Glutamatergic neuron (in vitro differentiated cells): ENCODE measurements around the gene LRRIQ4. TPM values are rescaled to one million over a fixed set of nuclear protein-coding genes. Genes with fewer than 3 reads are reported as not detected.

Source experiments
- DNase-seq: peaks from one replicate; pipeline ENCODE4 v3.0.0; 2022
- H3K27ac Mint-ChIP-seq: one replicate; pipeline ENCODE4 v1.8.0; 2020; ENCODE audit warnings: mild to moderate bottlenecking, mixed read lengths, inconsistent platforms; ENCODE audit not compliant: unreplicated experiment
- H3K27me3 Mint-ChIP-seq: one replicate; pipeline ENCODE4 v1.8.0; 2020; ENCODE audit warnings: mild to moderate bottlenecking, moderate library complexity, mixed read lengths, inconsistent platforms; ENCODE audit not compliant: unreplicated experiment
- H3K36me3 Mint-ChIP-seq: one replicate; pipeline ENCODE4 v1.8.0; 2020; ENCODE audit warnings: mild to moderate bottlenecking, mixed read lengths, inconsistent platforms; ENCODE audit not compliant: unreplicated experiment
- H3K4me1 Mint-ChIP-seq: one replicate; pipeline ENCODE4 v1.8.0; 2020; ENCODE audit warnings: mild to moderate bottlenecking, low read depth, mixed read lengths, inconsistent platforms; ENCODE audit not compliant: unreplicated experiment
- H3K4me3 Mint-ChIP-seq: one replicate; pipeline ENCODE4 v1.8.0; 2020; ENCODE audit warnings: mild to moderate bottlenecking, mixed read lengths, inconsistent platforms; ENCODE audit not compliant: unreplicated experiment
- H3K9me3 Mint-ChIP-seq: one replicate; pipeline ENCODE4 v1.8.0; 2020; ENCODE audit warnings: mild to moderate bottlenecking, moderate library complexity, mixed read lengths, inconsistent platforms; ENCODE audit not compliant: unreplicated experiment
- CTCF ChIP-seq: fragments of 200-600 bp; sonication (generic); IDR thresholded peaks from one replicate; pipeline ENCODE4 v1.5.0; 2021; ENCODE audit not compliant: partially characterized antibody, unreplicated experiment
- total RNA-seq: library from RNA; stranded (reverse); fragmentation: NEBNext Ultra II Directional; extraction: Animal tissue kit (Norgen Biotek cat#: 25700); gene quantifications from one replicate; pipeline ENCODE4 v1.2.1, GENCODE V29; 2021; ENCODE audit not compliant: unreplicated experiment

LRRIQ4 gene
- total RNA-seq, 1 donor from 2014 or later: 0.29 TPM

- Mint-ChIP-seq H3K9me3 (no peaks in the 10 kb centered on the region), H3K4me1 (peaks cover 10% of the 10 kb centered on the region), H3K36me3 (no peaks in the 10 kb centered on the region), H3K4me3 (no peak overlapping the region), H3K27me3 (no peaks in the 10 kb centered on the region), H3K27ac (no peak overlapping the region)
- TF ChIP-seq CTCF: no peak
- no peak for DNase-seq
These were observed 55.7 kb downstream of the LRRIQ4 start for GRCh38 chr3:169868369-169868768.

GRCh38 chr3:169869484-169870220, 57.0 kb downstream of the LRRIQ4 start, which contains the start of gene LRRC31:
TSS of gene LRRC31 (minus strand) at chr3:169869935. CDS start at chr3:169869807, 128 bp downstream.
- TF ChIP-seq CTCF: no peak
- H3K9me3 Mint-ChIP-seq: no peaks in the 10 kb centered on the region
- H3K4me3 Mint-ChIP-seq: no peak within 1 kb of the TSS
- H3K4me1 Mint-ChIP-seq: peaks cover 10% of the 10 kb centered on the region
- H3K27ac Mint-ChIP-seq: no peak within 1 kb of the TSS
- no peak for DNase-seq
- no peaks in the 10 kb centered on the region for H3K36me3 Mint-ChIP-seq
- no peaks in the 10 kb centered on the region for H3K27me3 Mint-ChIP-seq

- H3K4me3 Mint-ChIP-seq: no peak overlapping the region
- no peak for DNase-seq
- H3K36me3 Mint-ChIP-seq: no peaks in the 10 kb centered on the region
- H3K27me3 Mint-ChIP-seq: no peaks in the 10 kb centered on the region
- peaks cover 2% of the 10 kb centered on the region for H3K9me3 Mint-ChIP-seq
- peaks cover 10% of the 10 kb centered on the region for H3K4me1 Mint-ChIP-seq
- TF ChIP-seq CTCF: no peak
- H3K27ac Mint-ChIP-seq: no peak overlapping the region
These were observed 58.6 kb downstream of the LRRIQ4 start for GRCh38 chr3:169871129-169871886.

- H3K4me3 Mint-ChIP-seq: no peak overlapping the region
- H3K4me1 Mint-ChIP-seq: no peaks in the 10 kb centered on the region
- no peak for DNase-seq
- peaks cover 2% of the 10 kb centered on the region for H3K9me3 Mint-ChIP-seq
- H3K36me3 Mint-ChIP-seq: no peaks in the 10 kb centered on the region
- no peaks in the 10 kb centered on the region for H3K27me3 Mint-ChIP-seq
- H3K27ac Mint-ChIP-seq: no peak overlapping the region
- no peak for TF ChIP-seq CTCF
These were observed 66.4 kb downstream of the LRRIQ4 start for GRCh38 chr3:169879013-169879557.
